Trophoblast cell (in vitro differentiated cells and primary cell): ENCODE data around the gene EPHA6.

Source experiments
- DNase-seq, 2 donors: peaks; one replicate each; pipeline ENCODE4 v3.0.0-alpha.2; 2016
- H2AFZ ChIP-seq: 2 replicates; pipeline ENCODE4 v1.6.1; 2013; ENCODE audit warnings: low read length, moderate library complexity, mild to moderate bottlenecking; ENCODE audit not compliant: insufficient read depth, poor library complexity
- H2AK5ac ChIP-seq: 2 replicates; pipeline ENCODE4 v1.6.1; 2013; ENCODE audit warnings: mild to moderate bottlenecking, low read length
- H2BK120ac ChIP-seq: 2 replicates; pipeline ENCODE4 v1.6.1; 2013; ENCODE audit warnings: low read length, mild to moderate bottlenecking, moderate library complexity; ENCODE audit not compliant: insufficient read depth, poor library complexity
- H2BK12ac ChIP-seq: 2 replicates; pipeline ENCODE4 v1.6.1; 2013; ENCODE audit warnings: mild to moderate bottlenecking, low read length, moderate library complexity
- H2BK5ac ChIP-seq: 2 replicates; pipeline ENCODE4 v1.6.1; 2013; ENCODE audit warnings: low read length, low read depth, moderate library complexity, mild to moderate bottlenecking; ENCODE audit not compliant: poor library complexity
- H3K14ac ChIP-seq: 2 replicates; pipeline ENCODE4 v1.6.1; 2013; ENCODE audit warnings: mild to moderate bottlenecking, low read length
- H3K18ac ChIP-seq: 2 replicates; pipeline ENCODE4 v1.6.1; 2013; ENCODE audit warnings: mild to moderate bottlenecking, low read length
- H3K23ac ChIP-seq: 2 replicates; pipeline ENCODE4 v1.6.1; 2013; ENCODE audit warnings: low read length
- H3K27ac ChIP-seq: 2 replicates; pipeline ENCODE4 v1.5.1; 2013; ENCODE audit warnings: low read depth, mild to moderate bottlenecking, inconsistent platforms, low read length, moderate library complexity
- H3K27me3 ChIP-seq: 2 replicates; pipeline ENCODE4 v1.6.1; 2013; ENCODE audit warnings: inconsistent platforms, mild to moderate bottlenecking, low read length, moderate library complexity; ENCODE audit not compliant: insufficient read depth
- H3K36me3 ChIP-seq, 2 experiments: 1 replicate in 1 of 2; 2 replicates in 1 of 2; pipeline ENCODE4 v1.6.1; 2013; ENCODE audit warnings: low read length in 2 of 2, mild to moderate bottlenecking in 2 of 2, moderate library complexity in 1 of 2; ENCODE audit not compliant: insufficient read depth in 2 of 2, control insufficient read depth in 1 of 2
- H3K4ac ChIP-seq: 2 replicates; pipeline ENCODE4 v1.6.1; 2013; ENCODE audit warnings: low read depth, mild to moderate bottlenecking, low read length, moderate library complexity
- H3K4me1 ChIP-seq, 2 experiments: 1 replicate in 1 of 2; 2 replicates in 1 of 2; pipeline ENCODE4 v1.6.1; 2013; ENCODE audit warnings: low read length in 2 of 2, mild to moderate bottlenecking in 2 of 2, moderate library complexity in 1 of 2; ENCODE audit not compliant: insufficient read depth in 2 of 2, control insufficient read depth in 1 of 2
- H3K4me2 ChIP-seq: 2 replicates; pipeline ENCODE4 v1.6.1; 2013; ENCODE audit warnings: inconsistent platforms, mild to moderate bottlenecking, low read length, moderate library complexity
- H3K4me3 ChIP-seq: 2 replicates; pipeline ENCODE4 v1.5.1; 2013; ENCODE audit warnings: mild to moderate bottlenecking, low read depth, low read length, inconsistent platforms
- H3K79me1 ChIP-seq: one replicate; pipeline ENCODE4 v1.6.1; 2013; ENCODE audit warnings: low read length
- H3K79me2 ChIP-seq: 2 replicates; pipeline ENCODE4 v1.6.1; 2013; ENCODE audit warnings: low read length, mild to moderate bottlenecking; ENCODE audit not compliant: control insufficient read depth, insufficient read depth, poor library complexity
- H3K9ac ChIP-seq: 2 replicates; pipeline ENCODE4 v1.6.1; 2013; ENCODE audit warnings: mild to moderate bottlenecking, low read length
- H3K9me3 ChIP-seq: 2 replicates; pipeline ENCODE4 v1.6.1; 2013; ENCODE audit warnings: low read depth, mild to moderate bottlenecking, control low read depth, inconsistent platforms, low read length; ENCODE audit not compliant: insufficient read depth
- H4K12ac ChIP-seq: 2 replicates; pipeline ENCODE4 v1.6.1; 2013; ENCODE audit warnings: low read depth, mild to moderate bottlenecking, low read length, moderate library complexity
- H4K8ac ChIP-seq: 2 replicates; pipeline ENCODE4 v1.6.1; 2013; ENCODE audit warnings: low read depth, mild to moderate bottlenecking, low read length, moderate library complexity
- H4K91ac ChIP-seq: one replicate; pipeline ENCODE4 v1.6.1; 2013; ENCODE audit warnings: low read depth, mild to moderate bottlenecking, low read length, moderate library complexity
- WGBS: extraction: QIAGEN DNeasy Blood & Tissue Kit; methylation state at CpG from one replicate; pipeline ENCODE4 v1.1.7; 2013; ENCODE audit warnings: missing lambda C conversion rate; ENCODE audit not compliant: insufficient read length, insufficient coverage; ENCODE audit errors: extremely low coverage; 5-methylcytosine and 5-hydroxymethylcytosine counted together

The EPHA6 gene

DNA sequence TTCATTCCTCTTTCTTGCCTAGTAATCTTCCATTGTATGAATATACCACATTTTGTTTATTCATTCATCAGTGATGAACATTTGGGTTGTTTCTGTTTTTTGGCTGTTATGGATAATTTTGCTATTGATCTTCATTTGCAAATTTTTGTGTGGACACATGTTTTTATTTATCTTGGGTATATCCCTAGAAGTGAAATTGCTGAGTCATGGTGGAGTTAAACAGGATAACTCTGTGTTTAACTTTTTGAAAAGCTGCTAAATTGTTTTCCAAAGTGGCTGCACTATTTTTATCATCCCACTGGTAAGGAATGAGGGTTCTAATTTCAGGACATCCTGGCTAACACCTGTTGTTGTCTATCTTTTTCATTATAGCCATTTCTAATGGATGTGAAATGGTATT is 875.6 kb downstream of the EPHA6 start:
- no peaks in the 10 kb centered on the region for H3K79me2 ChIP-seq

GRCh38 chr3:97691354-97691753 is 877.0 kb downstream of the EPHA6 start:
- H2BK5ac ChIP-seq = no peak overlapping the region
- no peaks in the 10 kb centered on the region for H3K36me3 ChIP-seq
- H3K9ac ChIP-seq = no peak overlapping the region
- H3K4ac ChIP-seq = no peak overlapping the region
- H3K9me3 ChIP-seq = no peaks in the 10 kb centered on the region
- DNase-seq = no peak
- no peak overlapping the region for H4K12ac ChIP-seq
- WGBS = no CpG with 5 or more reads among the region's 1 CpG
- H4K91ac ChIP-seq = no peak overlapping the region
- H3K23ac ChIP-seq = no peak overlapping the region
- H3K27me3 ChIP-seq = no peaks in the 10 kb centered on the region
- H3K4me3 ChIP-seq = no peak overlapping the region
- no peaks in the 10 kb centered on the region for H3K79me1 ChIP-seq
- H3K14ac ChIP-seq = no peak overlapping the region
- H3K4me1 ChIP-seq = peaks cover 0 to 4% of the 10 kb centered on the region in 2 experiments
- no peak overlapping the region for H4K8ac ChIP-seq
- no peak overlapping the region for H2BK120ac ChIP-seq
- H3K27ac ChIP-seq = no peak overlapping the region
- H3K4me2 ChIP-seq = no peak overlapping the region
- H2BK12ac ChIP-seq = no peak overlapping the region
- H3K79me2 ChIP-seq = no peaks in the 10 kb centered on the region
- H3K18ac ChIP-seq = no peak overlapping the region
- H2AFZ ChIP-seq = no peak overlapping the region
- H2AK5ac ChIP-seq = no peak overlapping the region

More for the DNA sequence above, 875.6 kb downstream of the EPHA6 start:
- H3K27ac ChIP-seq = no peak overlapping the region
- H2AK5ac ChIP-seq = no peak overlapping the region
- H3K4me3 ChIP-seq = no peak overlapping the region
- no peak overlapping the region for H3K14ac ChIP-seq
- no peak overlapping the region for H2BK120ac ChIP-seq
- H4K91ac ChIP-seq = no peak overlapping the region
- no peak overlapping the region for H4K12ac ChIP-seq
- H2AFZ ChIP-seq = no peak overlapping the region
- no peak overlapping the region for H4K8ac ChIP-seq
- no peaks in the 10 kb centered on the region for H3K9me3 ChIP-seq
- H3K4me1 ChIP-seq = peaks cover 0 to 4% of the 10 kb centered on the region in 2 experiments
- H3K18ac ChIP-seq = no peak overlapping the region
- no peak overlapping the region for H2BK12ac ChIP-seq
- H2BK5ac ChIP-seq = no peak overlapping the region
- H3K9ac ChIP-seq = no peak overlapping the region
- no peaks in the 10 kb centered on the region for H3K27me3 ChIP-seq
- H3K23ac ChIP-seq = no peak overlapping the region
- no peak overlapping the region for H3K4ac ChIP-seq
- H3K4me2 ChIP-seq = no peak overlapping the region
- H3K36me3 ChIP-seq = no peaks in the 10 kb centered on the region
- H3K79me1 ChIP-seq = no peaks in the 10 kb centered on the region
- DNase-seq = no peak

DNA sequence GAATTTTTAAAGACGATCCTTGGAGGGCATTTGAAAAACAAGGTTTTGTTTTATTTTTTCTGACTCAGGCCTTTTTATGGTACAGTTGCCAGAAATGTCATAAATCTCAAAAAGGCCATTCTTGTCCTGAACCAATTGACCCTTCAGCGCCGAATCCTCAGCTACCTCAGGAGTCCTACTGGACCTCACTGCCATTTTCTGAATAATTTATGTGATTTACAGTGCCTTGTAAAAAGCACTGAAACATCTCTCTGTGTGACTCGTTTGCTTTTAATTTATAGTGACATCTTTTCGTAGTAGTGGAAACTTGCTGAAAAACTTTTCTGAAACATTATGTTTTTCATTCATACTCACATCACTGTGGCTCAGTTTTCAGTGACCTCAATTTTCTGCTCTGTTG is 878.0 kb downstream of the EPHA6 start:
- no peak overlapping the region for H3K27ac ChIP-seq
- H3K79me2 ChIP-seq = no peaks in the 10 kb centered on the region
- DNase-seq = no peak
- H3K4me2 ChIP-seq = no peak overlapping the region
- no CpG with 5 or more reads among the region's 5 CpGs for WGBS
- H2AFZ ChIP-seq = no peak overlapping the region
- H3K9ac ChIP-seq = no peak overlapping the region
- H2BK12ac ChIP-seq = no peak overlapping the region
- H3K27me3 ChIP-seq = no peaks in the 10 kb centered on the region
- H3K4me1 ChIP-seq = peaks cover 0 to 4% of the 10 kb centered on the region in 2 experiments
- H4K8ac ChIP-seq = no peak overlapping the region
- no peak overlapping the region for H3K14ac ChIP-seq
- no peak overlapping the region for H2BK120ac ChIP-seq
- no peaks in the 10 kb centered on the region for H3K79me1 ChIP-seq
- H3K36me3 ChIP-seq = no peaks in the 10 kb centered on the region
- no peaks in the 10 kb centered on the region for H3K9me3 ChIP-seq
- H3K23ac ChIP-seq = no peak overlapping the region
- no peak overlapping the region for H4K91ac ChIP-seq
- no peak overlapping the region for H2AK5ac ChIP-seq
- H2BK5ac ChIP-seq = no peak overlapping the region
- H3K4me3 ChIP-seq = no peak overlapping the region
- no peak overlapping the region for H3K18ac ChIP-seq
- no peak overlapping the region for H3K4ac ChIP-seq
- H4K12ac ChIP-seq = no peak overlapping the region

DNA sequence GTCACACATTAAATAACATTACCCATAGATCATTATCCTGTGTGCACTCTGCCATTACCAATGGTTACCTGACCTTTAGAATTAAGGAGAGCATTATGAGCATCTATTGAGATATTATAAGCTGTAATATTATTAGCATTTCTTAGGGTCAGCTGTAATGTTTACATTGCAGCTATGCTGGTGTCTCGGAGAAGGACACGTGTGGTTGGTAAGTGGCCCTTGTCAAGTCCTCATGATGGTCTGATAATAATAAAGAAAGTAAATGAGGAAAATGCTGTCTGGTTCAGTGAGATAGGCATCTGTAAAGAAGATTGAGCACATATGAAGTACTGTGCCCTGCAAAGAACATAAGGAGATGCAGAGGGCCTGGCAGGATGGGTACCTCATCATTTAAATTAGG is 878.4 kb downstream of the EPHA6 start:
- Histone ChIP-seq H4K8ac (no peak overlapping the region), H2BK120ac (no peak overlapping the region), H3K27me3 (no peaks in the 10 kb centered on the region), H3K18ac (no peak overlapping the region), H4K12ac (no peak overlapping the region), H3K4me1 (peaks cover 0 to 1% of the 10 kb centered on the region in 2 experiments), H2BK5ac (no peak overlapping the region), H3K4me3 (no peak overlapping the region), H3K14ac (no peak overlapping the region), H4K91ac (no peak overlapping the region), H3K36me3 (no peaks in the 10 kb centered on the region), H2AFZ (no peak overlapping the region), H3K23ac (no peak overlapping the region), H3K9ac (no peak overlapping the region), H3K79me1 (no peaks in the 10 kb centered on the region), H2AK5ac (no peak overlapping the region), H3K9me3 (no peaks in the 10 kb centered on the region), H3K4ac (no peak overlapping the region), H3K4me2 (no peak overlapping the region), H3K27ac (no peak overlapping the region), H2BK12ac (no peak overlapping the region), H3K79me2 (no peaks in the 10 kb centered on the region)
- WGBS = no CpG with 5 or more reads among the region's 2 CpGs
- DNase-seq = no peak
